Gastroesophageal sphincter (tissue), 3 donors: ENCODE measurements around the gene INKA1.

Experiments used
- CTCF ChIP-seq, 4 experiments: fragments of 200-600 bp in 2 of 4; fragments of 450-650 bp in 2 of 4; sonication (generic) in 1 of 4; IDR thresholded peaks; one replicate each; pipeline ENCODE4 v1.5.1; 2017 to 2019; ENCODE audit warnings: antibody characterized with exemption in 4 of 4, mild to moderate bottlenecking in 2 of 4, moderate library complexity in 2 of 4
- POLR2A ChIP-seq, 2 donors: fragments of 450-650 bp; IDR thresholded peaks; one replicate each; pipeline ENCODE4 v1.6.1; 2017; ENCODE audit warnings: antibody characterized with exemption in 2 of 2, mild to moderate bottlenecking in 2 of 2, moderate library complexity in 1 of 2
- POLR2AphosphoS5 ChIP-seq: sonication (generic); formaldehyde crosslinking; IDR thresholded peaks from one replicate; pipeline ENCODE4 v1.6.1; 2017; ENCODE audit warnings: antibody characterized with exemption

GRCh38 chr3:49826016-49826415, 23.0 kb downstream of the INKA1 start:
- TF ChIP-seq CTCF (IDR thresholded peaks at IDR 0.05) (no peak), POLR2A (IDR thresholded peaks at IDR 0.05) (no peak), POLR2AphosphoS5 (no peak)
